OCI-LY7 (cell line): ENCODE measurements around the gene MTHFD1L. TPM values are rescaled to one million over a fixed set of nuclear protein-coding genes. Genes with fewer than 3 reads are reported as not detected.

Source experiments
- BruUV-seq: library from RNA; stranded (reverse); fragments of 400-500 nt; replicated peaks from 2 replicates; lab custom pipeline; 2021; lab: Mats Ljungman, UMichigan
- CTCF ChIA-PET: fragments of 300-600 bp; sonication (Branson Sonifier 250); formaldehyde crosslinking; loops from one replicate; lab custom pipeline; 2022; ENCODE audit warnings: antibody characterized with exemption; ENCODE audit not compliant: unreplicated experiment; lab: Charles Lee
- POLR2A ChIA-PET: fragments of 300-600 bp; sonication (Branson Sonifier 250); formaldehyde crosslinking; loops from one replicate; lab custom pipeline; 2022; ENCODE audit warnings: antibody characterized with exemption; lab: Charles Lee
- DNase-seq: peaks from one replicate; pipeline ENCODE4 v3.0.0-alpha.2; 2015; ENCODE audit warnings: low spot score
- H2AFZ ChIP-seq: fragments of 200-600 bp; sonication (generic), shearing (Covaris generic); 2 replicates; pipeline ENCODE4 v1.6.1; 2014; ENCODE audit warnings: mild to moderate bottlenecking, antibody characterized with exemption, low read length, moderate library complexity
- H3K27ac ChIP-seq: fragments of 200-600 bp; sonication (generic); 2 replicates; pipeline ENCODE4 v1.5.1; 2014; ENCODE audit warnings: mixed run types, low read depth, mild to moderate bottlenecking, moderate library complexity, low read length, inconsistent platforms; ENCODE audit not compliant: poor library complexity, severe bottlenecking
- H3K36me3 ChIP-seq: fragments of 200-600 bp; sonication (generic); 2 replicates; pipeline ENCODE4 v1.6.1; 2014; ENCODE audit warnings: mild to moderate bottlenecking, antibody characterized with exemption, low read length, moderate library complexity, mixed read lengths; ENCODE audit not compliant: insufficient read depth
- H3K4me1 ChIP-seq: fragments of 200-600 bp; sonication (generic); 2 replicates; pipeline ENCODE4 v1.5.1; 2014; ENCODE audit warnings: mild to moderate bottlenecking, low read length; ENCODE audit not compliant: insufficient read depth, poor library complexity, severe bottlenecking
- H3K4me2 ChIP-seq: fragments of 200-600 bp; sonication (generic); 2 replicates; pipeline ENCODE4 v1.6.1; 2014; ENCODE audit warnings: mild to moderate bottlenecking, low read length
- H3K4me3 ChIP-seq: fragments of 200-600 bp; sonication (generic); 2 replicates; pipeline ENCODE4 v1.5.1; 2014; ENCODE audit warnings: mild to moderate bottlenecking, low read depth, low read length; ENCODE audit not compliant: poor library complexity, severe bottlenecking
- H3K79me2 ChIP-seq: fragments of 200-600 bp; sonication (generic); 2 replicates; pipeline ENCODE4 v1.6.1; 2016; ENCODE audit warnings: low read depth, mild to moderate bottlenecking, low read length, moderate library complexity, mixed read lengths; ENCODE audit not compliant: insufficient read depth
- H3K9me2 ChIP-seq: fragments of 200-600 bp; sonication (generic); 2 replicates; pipeline ENCODE4 v1.6.1; 2016; ENCODE audit warnings: mild to moderate bottlenecking, low read length, mixed read lengths; ENCODE audit not compliant: insufficient read depth
- H3K9me3 ChIP-seq: fragments of 200-600 bp; sonication (generic); 2 replicates; pipeline ENCODE4 v1.6.1; 2014; ENCODE audit warnings: mild to moderate bottlenecking, mixed run types, low read length, mixed read lengths
- H4K20me1 ChIP-seq: fragments of 200-600 bp; sonication (generic); 2 replicates; pipeline ENCODE4 v1.6.1; 2014; ENCODE audit warnings: mild to moderate bottlenecking, antibody characterized with exemption, low read length, moderate library complexity, mixed read lengths; ENCODE audit not compliant: insufficient read depth
- EZH2phosphoT487 ChIP-seq: fragments of 200-600 bp; sonication (generic); IDR thresholded peaks from 2 replicates; pipeline ENCODE4 v1.6.1; 2018; ENCODE audit warnings: low read depth, borderline replicate concordance, mild to moderate bottlenecking, mixed run types, antibody characterized with exemption, low read length, moderate library complexity, mixed read lengths
- intact Hi-C: fragments of 100-400 bp; cut with micrococcal nuclease; formaldehyde crosslinking; loops from one replicate; pipeline ENCODE4 v1.10.0; 2022; ENCODE audit not compliant: unreplicated experiment
- total RNA-seq, 2 experiments: library from RNA; depleted of rRNA in 1 of 2; stranded (reverse); fragments of >200 nt in 1 of 2; shearing (Covaris generic) in 1 of 2; gene quantifications; 2 replicates each; pipeline ENCODE4 v1.2.3, GENCODE V29; 2014 to 2022
- TF ChIP-seq, protein P1 (sequence below): fragments of 200-600 bp; sonication (generic); conservative IDR thresholded peaks from 2 replicates; pipeline ENCODE4 v1.5.1; 2014; ENCODE audit warnings: mild to moderate bottlenecking, antibody characterized with exemption, low read length, moderate library complexity, mixed read lengths

Gene MTHFD1L
- total RNA-seq, 2 experiments from 2014 or later, result 68.4 to 144 TPM

DNA sequence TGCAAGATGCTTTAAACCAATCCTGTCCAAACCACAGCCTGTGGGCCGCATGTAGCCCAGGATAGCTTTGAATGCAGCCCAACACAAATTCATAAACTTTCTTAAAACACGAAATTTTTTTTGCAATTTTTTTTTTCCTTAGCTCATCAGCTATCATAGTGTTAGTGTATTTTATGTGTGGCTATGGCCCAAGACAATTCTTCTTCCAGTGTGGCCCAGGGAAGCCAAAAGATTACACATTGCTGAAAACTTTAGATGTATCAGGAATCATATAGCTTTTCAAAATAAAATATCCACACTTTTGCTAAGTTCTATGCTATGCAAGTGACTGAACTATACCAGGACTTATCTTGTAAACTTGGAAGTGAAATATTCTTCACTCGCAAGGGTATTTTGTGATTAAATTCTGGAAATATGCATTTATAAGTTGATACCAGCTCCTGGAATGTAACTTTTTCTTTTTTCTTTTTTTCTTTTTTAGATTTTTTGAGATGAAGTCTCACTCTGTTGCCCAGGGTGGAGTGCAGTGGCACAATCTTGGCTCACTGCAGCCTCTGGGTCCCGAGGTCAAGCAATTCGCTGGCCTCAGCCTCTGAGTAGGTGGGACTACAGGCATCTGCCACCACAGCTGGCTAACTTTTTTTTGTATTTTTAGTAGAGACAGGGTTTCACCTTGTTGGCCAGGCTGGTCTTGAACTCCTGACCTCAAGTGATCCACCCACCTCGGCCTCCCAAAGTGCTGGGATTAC is 49.8 kb downstream of the MTHFD1L start:
- no peaks in the 10 kb centered on the region for H3K4me1 ChIP-seq
- no peak overlapping the region for H3K27ac ChIP-seq
- H2AFZ ChIP-seq, result no peak overlapping the region
- H3K36me3 ChIP-seq, result peaks cover 92% of the 10 kb centered on the region
- POLR2A ChIA-PET, result interaction anchor here (0.7 to 1.4 kb wide), 2 partner anchors 55 to 94 kb away, joined by 3 to 4 read pairs; no protein-coding TSS in a partner anchor
- CTCF ChIA-PET, result interaction anchor here (0.9 kb wide), 1 partner anchor 22 kb away, joined by 4 read pairs; no protein-coding TSS in a partner anchor
- DNase-seq, result no peak
- H3K9me2 ChIP-seq, result no peaks in the 10 kb centered on the region
- no peaks in the 10 kb centered on the region for H3K9me3 ChIP-seq
- H3K79me2 ChIP-seq, result no peaks in the 10 kb centered on the region
- no peak overlapping the region for H3K4me2 ChIP-seq
- no peak overlapping the region for H3K4me3 ChIP-seq
- intact Hi-C loops, result no loop called here
- TF ChIP-seq, protein P1, sequence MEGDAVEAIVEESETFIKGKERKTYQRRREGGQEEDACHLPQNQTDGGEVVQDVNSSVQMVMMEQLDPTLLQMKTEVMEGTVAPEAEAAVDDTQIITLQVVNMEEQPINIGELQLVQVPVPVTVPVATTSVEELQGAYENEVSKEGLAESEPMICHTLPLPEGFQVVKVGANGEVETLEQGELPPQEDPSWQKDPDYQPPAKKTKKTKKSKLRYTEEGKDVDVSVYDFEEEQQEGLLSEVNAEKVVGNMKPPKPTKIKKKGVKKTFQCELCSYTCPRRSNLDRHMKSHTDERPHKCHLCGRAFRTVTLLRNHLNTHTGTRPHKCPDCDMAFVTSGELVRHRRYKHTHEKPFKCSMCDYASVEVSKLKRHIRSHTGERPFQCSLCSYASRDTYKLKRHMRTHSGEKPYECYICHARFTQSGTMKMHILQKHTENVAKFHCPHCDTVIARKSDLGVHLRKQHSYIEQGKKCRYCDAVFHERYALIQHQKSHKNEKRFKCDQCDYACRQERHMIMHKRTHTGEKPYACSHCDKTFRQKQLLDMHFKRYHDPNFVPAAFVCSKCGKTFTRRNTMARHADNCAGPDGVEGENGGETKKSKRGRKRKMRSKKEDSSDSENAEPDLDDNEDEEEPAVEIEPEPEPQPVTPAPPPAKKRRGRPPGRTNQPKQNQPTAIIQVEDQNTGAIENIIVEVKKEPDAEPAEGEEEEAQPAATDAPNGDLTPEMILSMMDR, result no peak
- TF ChIP-seq EZH2phosphoT487, result no peak
- BruUV-seq, result no TSS peak
- H4K20me1 ChIP-seq, result no peaks in the 10 kb centered on the region

DNA sequence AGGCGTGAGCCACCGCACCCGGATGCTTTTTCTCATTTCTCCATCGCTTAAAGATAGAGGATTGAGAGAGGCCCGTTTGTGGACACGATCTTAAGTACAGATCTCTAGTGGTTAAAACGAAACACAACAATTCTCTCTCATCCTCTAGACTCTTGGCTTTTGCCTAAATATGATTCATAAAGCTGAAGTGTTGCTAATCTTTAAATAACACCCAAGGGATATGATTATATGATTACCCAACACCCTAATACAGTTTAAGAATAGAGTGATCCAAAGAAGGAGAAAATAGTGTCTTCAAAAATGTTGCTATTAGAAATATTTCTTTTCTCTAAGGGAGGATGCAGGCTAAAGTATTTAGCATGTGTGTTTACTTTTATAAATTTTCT is 50.4 kb downstream of the MTHFD1L start:
- Histone ChIP-seq H3K27ac (no peak overlapping the region), H3K4me1 (no peaks in the 10 kb centered on the region), H3K36me3 (peaks cover 89% of the 10 kb centered on the region), H3K9me3 (no peaks in the 10 kb centered on the region), H2AFZ (no peak overlapping the region), H3K9me2 (no peaks in the 10 kb centered on the region), H3K4me2 (no peak overlapping the region), H3K4me3 (no peak overlapping the region), H3K79me2 (no peaks in the 10 kb centered on the region), H4K20me1 (no peaks in the 10 kb centered on the region)
- intact Hi-C loops, result no loop called here
- TF ChIP-seq, protein P1, result no peak
- no peak for TF ChIP-seq EZH2phosphoT487
- DNase-seq, result no peak
- CTCF ChIA-PET, result interaction anchor here (0.9 kb wide), 1 partner anchor 23 kb away, joined by 4 read pairs; no protein-coding TSS in a partner anchor
- no TSS peak for BruUV-seq
- POLR2A ChIA-PET, result interaction anchor here (0.6 kb wide), 1 partner anchor 38 kb away, joined by 3 read pairs; no protein-coding TSS in a partner anchor

GRCh38 chr6:150919938-150920337 is 54.4 kb downstream of the MTHFD1L start:
- Histone ChIP-seq H3K9me3 (no peaks in the 10 kb centered on the region), H3K4me3 (no peak overlapping the region), H3K79me2 (no peaks in the 10 kb centered on the region), H3K9me2 (no peaks in the 10 kb centered on the region), H3K27ac (no peak overlapping the region), H3K4me2 (no peak overlapping the region), H2AFZ (no peak overlapping the region), H3K36me3 (peaks cover 86% of the 10 kb centered on the region), H3K4me1 (no peaks in the 10 kb centered on the region), H4K20me1 (no peaks in the 10 kb centered on the region)
- intact Hi-C loops, result no loop called here
- no peak for DNase-seq
- CTCF ChIA-PET, result no interaction called here
- POLR2A ChIA-PET, result no interaction called here
- no TSS peak for BruUV-seq
- TF ChIP-seq, protein P1, result no peak
- TF ChIP-seq EZH2phosphoT487, result no peak
